ENCODE data around the gene MPEG1.

MPEG1 gene

GRCh38 chr11:59187587-59187986, 25.1 kb downstream of the MPEG1 start:
- no peak for DNase-seq (ENCODE audit: low read depth in 2 of 2)

GRCh38 chr11:59187035-59187434, 25.7 kb downstream of the MPEG1 start:
- no peak for DNase-seq (ENCODE audit: low read depth in 2 of 2)

DNA sequence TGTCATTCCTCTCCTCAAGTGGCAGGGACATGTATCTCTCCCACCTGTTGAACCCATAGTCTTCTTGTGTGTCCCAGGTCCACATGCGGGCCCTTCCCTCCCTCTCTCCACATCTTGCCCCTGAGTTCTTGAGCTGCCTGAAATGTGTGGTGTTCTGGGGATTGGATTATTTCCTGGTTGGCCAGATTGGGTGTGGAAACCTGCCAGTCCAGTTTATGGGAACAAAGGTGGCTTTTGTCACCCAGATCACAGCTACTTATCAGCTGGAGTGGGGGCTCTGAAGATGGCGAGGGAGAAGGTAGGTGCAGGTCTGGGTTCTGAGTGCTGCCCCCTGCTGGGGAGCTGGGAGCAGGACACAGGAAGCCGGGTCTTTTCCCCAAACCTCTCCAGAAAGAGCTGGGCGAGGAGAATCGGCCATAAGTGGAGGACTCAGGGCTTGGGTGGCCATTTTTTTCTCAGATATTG, 26.6 kb downstream of the MPEG1 start:
- peak in 1 of 2 donors; percentile 20 for DNase-seq (ENCODE audit: low read depth in 2 of 2)

DNA sequence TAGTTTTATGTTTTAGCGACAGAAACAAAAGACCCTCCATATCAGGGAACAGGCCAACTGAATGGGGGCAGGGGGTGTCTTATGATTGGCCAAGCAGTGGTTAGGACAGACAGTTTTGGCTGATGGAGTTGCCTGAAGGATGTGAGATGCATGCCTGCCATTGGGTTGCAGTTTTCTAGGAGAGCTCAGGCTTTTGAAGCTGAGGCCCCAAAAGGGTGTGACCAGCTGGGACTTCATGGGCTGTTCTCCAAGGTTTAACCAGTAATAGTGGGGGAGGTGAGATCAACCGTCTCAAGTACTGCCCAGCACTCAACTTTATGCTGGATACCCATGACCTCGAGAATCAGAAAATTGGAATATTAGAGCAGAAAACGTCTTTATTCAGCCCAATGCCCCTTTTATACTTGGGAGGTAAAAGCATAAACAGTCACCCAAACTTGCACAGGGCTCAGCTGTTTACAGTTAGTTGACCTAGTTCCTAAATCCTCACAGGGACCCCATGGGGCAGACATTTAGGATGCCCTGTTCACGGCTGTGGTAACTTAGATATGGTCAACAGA, 27.3 kb downstream of the MPEG1 start:
- DNase-seq (ENCODE audit: low read depth in 2 of 2): no peak

DNA sequence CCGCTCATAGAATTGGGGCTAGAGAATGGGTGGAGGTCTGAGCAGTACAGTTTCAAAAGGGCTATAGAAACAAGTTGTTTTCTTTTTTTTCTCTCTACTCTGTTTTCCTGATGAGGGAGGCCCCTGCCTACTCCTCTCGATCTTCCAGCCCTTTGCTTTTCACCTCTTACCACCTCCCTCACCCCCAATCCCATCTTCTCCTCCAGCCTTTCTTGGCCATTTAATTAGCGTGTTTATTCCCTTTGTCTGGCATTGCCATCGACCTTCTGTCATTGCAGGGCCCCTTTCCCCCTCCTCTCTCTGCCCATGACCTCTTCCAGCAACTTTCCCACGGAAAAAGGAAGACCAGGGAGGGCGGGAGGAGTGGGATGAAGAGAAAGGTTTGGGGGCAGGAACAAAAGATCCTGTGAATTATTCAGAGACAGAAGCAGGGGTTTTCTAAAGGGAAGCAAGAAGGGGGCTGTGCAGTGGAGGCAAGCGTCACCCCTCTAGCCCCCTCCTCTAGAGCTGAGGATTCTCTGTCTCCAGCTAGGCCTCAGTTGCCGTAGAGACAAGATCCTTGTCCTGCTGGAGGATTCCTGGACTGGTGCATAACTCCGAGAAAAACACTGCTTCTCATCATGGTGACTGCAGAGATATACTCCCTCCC, 27.9 kb downstream of the MPEG1 start:
- DNase-seq (ENCODE audit: low read depth in 2 of 2): no peak

DNA sequence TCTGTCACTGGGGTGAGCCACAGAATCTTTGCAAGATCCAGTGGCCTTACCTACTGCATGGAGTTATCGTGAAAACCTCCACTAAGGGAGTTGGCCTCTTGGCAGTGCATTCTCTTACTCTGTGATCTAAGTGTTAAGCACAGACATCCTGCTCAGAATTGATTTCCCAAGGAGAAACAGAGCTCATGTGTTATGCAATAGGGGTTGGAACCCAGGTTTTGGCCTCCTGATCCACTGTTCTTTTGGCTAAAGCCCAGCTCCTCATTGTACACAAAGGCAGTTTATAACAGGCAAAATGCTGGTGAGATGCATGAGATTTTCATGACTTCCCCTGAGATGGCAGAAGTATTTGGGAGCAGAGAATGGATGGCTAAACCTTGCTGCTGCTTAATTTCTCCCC, 29.0 kb downstream of the MPEG1 start:
- DNase-seq (ENCODE audit: low read depth in 2 of 2): no peak

DNA sequence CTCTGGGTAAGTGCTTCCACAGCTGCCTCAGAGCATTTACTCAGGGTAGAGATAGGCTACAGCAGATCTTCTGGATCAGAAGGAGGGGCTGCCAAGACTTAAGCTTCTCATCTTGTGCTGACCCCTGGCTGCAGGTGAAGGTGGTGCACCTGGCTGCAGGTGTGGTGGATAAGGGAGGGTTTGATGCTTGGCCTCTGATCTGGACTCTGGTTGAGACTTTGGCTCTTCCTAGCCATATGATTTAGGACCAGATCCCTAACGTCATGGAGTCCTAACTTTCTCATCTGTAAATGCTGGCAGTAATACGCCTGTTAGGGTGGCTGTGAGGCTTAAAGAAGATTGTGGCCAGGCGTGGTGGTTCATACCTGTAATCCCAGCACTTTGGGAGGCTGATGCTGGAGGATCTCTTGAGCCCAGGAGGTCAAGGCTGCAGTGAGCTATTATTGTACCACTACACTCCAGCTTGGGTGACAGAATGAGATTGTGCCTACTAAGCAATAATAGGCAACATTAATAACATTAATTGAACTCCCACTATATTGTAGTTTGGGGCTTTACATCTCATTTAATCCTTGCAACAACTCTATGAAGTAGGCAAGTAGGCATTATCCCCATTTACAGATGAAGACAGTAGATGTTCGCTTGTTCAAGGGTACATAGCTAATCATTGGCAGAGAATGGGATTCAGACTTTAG, 30.1 kb downstream of the MPEG1 start:
- no peak for DNase-seq (ENCODE audit: low read depth in 2 of 2)

GRCh38 chr11:59181746-59182456, 30.8 kb downstream of the MPEG1 start:
- DNase-seq (ENCODE audit: low read depth in 2 of 2): no peak

DNA sequence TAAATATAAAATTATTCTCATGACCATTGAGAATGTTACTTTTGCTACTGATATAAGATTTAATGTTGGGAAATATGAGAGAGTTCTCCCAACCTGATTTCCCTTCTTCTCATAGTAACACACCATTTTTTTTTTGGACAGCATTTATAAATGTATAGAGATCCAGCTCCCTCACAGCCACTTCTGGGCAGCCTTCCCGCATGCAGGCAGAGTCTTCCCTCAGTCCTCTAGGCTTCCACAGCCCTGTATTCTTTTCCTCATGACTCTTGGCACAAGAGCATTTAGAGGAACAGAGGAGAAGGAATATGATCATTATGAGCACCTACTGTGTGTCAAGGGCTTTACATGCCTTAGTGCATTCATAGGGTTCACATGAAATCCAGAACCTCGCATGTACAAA, 31.8 kb downstream of the MPEG1 start:
- no peak for DNase-seq (ENCODE audit: low read depth in 2 of 2)

DNA sequence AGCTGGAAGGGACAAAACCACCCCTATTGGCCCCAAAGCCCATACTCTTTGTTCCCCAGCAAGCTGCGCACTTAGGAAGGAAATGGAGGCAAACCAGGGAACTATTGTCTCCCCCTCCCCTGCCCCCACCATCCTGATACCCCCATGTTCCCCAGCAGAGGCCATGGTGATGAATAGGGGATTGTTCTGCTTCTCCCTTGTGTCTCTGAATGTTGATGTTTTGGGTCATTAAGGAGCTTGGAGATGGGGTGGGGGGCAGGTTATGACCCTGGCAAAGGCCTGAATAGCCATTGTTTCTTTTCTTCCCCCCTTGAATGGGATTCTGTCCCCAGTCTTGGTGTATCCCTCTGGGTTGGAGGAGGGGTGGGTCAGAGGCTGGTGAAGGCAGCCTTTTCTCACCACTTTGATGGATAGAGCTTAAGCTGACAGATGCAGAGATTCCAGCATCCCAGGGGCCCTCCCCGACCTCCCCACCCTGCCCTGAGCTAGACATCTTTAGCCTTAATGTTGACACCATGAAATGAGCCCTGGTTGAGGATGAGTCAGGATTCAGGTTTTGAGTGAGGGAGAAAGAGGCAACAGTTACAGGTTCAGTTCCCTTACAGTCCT, 32.5 kb downstream of the MPEG1 start:
- no peak for DNase-seq (ENCODE audit: low read depth in 2 of 2)

DNA sequence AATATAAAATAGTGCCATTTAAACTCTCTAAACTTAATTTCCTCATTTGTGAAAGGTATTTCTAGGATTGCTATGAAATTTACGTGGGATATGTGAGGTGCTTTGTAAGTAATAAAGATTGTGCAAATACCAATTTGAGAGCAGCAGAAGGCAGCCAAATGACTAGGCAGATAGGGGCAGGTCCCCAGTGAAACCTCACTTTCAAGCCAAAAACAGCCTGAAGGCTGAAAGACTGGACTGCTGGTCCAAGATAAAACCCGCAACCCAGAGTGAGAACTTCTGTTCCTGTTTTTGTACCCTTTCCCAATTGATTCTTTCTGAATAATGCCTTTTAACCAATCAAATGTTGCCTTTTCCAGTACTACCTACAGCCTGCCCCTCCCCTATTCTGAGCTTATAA, 33.6 kb downstream of the MPEG1 start:
- DNase-seq (ENCODE audit: low read depth in 2 of 2): no peak

DNA sequence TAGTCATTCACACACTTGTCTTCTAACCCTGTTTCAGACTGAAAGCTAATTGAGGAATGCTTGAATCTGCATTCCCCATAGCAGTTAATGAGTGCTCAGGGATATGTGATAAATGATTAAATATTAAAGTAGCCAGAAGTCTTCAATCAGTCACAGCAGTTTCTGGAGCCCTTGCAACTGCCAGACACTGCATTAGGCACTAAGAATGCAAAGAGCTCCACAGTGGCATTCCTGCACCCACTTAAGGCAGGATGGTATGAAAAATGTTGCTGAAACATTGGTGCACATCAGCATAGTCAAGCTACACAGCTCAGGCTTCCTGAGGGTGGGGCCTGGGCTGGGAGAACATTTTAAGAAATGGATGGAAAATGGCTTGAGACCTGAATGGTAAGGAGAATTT, 34.3 kb downstream of the MPEG1 start:
- no peak for DNase-seq (ENCODE audit: low read depth in 2 of 2)

DNA sequence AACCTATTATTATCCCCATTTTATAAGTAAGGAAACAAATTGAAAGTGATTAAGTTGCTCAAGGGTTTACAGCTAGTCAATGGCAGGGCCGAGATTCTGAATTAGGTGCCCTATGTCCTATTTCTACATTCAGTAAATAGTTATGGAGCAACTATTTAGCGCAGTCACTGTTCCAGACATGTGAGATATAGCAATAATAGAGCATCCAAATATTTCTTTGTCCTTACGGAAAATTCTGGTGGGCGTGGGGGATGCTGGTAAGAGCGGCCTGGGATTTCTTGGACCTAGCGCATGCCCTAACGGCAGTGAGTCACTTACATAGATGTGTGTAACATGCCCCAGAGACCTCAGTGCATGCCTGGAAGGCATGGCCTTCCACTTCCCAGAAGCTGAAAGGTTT, 36.4 kb downstream of the MPEG1 start:
- no peak for DNase-seq (ENCODE audit: low read depth in 2 of 2)

- no peak for DNase-seq (ENCODE audit: low read depth in 2 of 2)
Measured at GRCh38 chr11:59175091-59175501, 37.6 kb downstream of the MPEG1 start.

DNA sequence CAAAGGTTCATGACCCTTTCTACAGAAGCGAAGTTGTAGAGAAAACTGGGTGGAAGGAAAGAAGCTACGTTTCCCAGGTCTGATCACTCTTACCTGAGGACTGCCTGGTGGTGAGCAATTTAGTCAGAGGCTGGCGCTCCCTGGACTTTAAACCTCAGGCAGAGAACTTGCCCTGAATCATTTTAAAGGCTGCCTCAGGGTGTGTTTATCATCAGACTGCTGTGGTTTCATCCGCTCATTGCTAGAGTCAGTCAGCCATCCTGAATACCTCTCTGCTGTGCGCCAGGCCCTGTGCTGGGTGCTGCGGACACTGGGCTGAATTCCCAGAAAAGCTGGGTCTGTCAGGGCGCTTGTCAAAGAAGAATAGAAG, 38.1 kb downstream of the MPEG1 start:
- DNase-seq (ENCODE audit: low read depth in 2 of 2): no peak

DNA sequence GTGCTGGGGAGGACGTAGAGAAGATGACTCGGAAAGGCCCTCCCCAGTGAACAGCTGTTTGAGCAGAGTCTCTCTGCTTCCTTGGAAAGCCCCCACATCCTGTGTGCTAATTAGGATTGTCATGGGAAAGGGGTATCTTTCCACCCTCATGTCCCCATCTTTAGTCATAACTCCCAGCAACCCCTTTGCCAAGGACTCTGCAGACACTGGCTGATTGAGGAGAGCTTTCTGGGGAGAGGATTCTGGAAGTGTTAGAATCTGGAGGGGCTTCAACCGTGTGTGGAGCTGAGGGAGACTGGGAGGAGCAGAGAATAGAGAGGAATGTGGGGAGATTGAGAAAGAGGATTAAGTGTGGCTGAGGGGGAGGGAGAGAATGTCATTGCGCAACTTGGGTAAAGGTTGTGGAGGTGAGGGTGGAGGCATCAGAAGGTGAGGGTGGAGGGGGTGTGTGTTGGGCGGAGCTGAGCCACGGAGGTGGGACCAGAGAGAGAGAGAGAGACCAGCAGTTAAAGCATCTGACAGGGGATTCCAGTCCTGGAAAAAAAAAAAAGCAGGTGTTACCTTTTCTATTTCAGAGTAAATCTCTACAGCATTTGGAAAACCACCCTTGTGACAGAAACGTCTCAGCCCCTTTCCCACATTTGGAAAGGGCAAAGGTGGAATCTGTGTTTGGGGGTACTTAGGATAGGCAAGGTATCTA, 38.6 kb downstream of the MPEG1 start:
- no peak for DNase-seq (ENCODE audit: low read depth in 2 of 2)

DNA sequence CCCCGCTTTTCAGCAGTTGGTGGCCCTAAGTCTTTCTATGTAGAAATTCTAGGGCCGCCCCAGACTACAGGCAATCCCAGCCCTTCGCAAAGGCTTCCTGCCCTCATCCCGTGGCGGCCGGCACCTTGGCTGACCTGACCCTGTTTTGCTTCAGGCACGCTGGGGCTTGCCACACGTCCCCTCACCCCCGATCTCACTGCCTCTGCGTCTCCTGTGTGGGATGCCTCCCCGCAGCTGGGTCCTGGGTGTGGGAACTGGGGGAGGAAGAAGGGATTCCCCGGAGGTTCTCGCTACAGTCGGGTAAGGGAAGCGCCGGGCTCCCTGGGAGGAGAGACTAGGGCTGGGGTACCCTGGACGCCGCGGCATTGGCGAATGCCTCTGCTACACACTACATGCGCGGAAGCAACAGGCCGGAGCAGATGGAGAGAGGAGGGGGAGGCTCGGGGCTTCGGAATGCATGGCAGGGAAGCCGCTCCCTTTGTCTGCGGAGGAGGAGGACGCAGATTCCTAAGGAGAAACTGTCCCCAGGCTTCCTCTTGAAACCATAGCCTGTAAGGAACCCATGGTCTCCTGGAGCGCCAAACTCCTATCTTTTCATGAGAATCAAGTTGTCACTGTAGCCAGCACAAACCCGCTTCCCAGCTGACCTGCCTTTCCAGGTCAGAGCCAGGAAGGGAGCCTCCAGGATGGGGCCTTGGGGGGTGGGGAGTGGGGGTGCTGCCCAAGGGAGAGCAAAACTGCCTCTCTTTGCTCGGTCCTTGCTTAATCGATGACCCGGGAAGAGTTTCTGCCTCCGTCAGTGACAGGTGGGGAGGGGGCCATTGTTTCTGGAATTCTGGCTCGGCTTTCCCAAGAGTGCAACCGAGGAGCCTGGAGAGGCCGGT, 39.4 kb downstream of the MPEG1 start:
- DNase-seq (ENCODE audit: low read depth in 2 of 2): peak in 1 of 2 donors; percentile 3

DNA sequence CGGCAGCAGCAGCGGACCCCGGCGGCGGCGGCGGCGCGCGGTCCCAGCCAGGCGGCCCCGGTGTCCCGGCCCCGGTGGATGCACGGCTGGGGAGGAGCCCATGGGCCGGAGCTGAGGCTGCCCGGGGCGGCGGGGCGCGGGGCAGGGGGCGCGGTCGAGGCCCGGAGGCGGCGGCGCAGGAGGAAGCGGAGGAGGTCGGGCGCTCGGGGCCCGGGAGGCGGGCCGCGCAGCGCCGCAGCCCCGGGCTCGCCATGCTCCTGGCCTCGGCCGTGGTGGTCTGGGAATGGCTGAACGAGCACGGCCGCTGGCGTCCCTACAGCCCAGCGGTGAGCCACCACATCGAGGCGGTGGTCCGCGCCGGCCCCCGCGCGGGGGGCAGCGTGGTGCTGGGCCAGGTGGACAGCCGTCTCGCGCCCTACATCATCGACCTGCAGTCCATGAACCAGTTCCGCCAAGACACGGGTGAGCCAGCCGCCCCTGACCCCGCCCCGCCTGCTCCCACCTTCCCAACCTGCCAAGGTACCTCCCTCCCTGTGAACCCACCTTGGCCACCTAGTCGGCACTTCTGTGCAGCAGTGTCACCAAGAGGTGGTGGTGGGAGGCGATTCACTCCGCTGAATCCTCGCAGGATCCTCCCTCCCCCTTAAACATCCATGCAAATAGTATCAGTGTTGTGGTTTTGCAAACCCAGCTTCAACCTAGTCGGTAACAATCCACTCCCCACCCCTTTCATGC, 40.2 kb downstream of the MPEG1 start:
- peak in 1 of 2 donors; percentile 17 for DNase-seq (ENCODE audit: low read depth in 2 of 2)

DNA sequence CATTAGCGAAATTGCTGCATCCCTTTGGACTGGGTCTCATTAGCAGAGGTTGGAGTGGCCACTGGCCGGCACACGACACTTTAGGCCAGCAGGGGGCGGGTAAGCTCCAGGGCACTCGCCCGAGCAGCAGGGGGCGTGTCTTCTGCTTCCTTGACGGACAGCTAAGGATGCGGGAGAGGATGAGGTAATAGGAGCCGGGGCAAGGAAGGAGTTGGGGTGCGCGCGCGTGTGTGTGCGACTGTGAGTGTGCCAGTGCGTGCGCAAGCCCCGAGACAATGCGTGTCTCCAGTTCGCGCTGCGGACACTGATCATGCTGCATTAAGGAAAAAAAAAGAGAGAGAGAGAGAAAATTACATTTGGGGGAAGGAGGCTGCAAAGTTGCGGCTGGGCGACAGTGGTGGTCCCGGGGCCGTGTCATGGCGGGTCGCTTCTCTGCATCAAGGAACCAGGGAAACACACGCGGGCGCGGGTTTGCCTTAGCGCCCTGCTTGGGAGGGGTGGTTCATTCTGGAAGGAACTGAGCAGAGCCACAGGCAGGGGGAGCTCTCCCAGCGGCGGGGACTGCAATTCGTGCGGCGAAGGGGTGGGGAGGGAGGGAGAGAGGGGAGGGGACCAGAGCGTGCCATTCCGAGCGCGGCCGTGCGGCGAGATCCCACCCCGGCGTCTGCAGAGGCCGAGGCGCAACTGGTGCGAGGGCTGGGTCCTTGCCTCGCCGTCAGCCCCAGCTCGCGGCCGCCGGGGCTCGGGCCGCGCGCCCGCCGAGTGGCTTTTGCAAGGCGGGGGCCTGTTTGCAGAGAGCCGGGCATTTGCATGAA, 41.0 kb downstream of the MPEG1 start, which contains the start of gene DTX4:
DTX4 (plus strand) TSS at position 625 of the 815 bp plus-strand sequence. CDS start 464 bp downstream, outside the sequence.
- peak; percentile 76 to 79 for DNase-seq (ENCODE audit: low read depth in 2 of 2)

Data from stimulated activated CD8-positive, alpha-beta memory T cell treated with anti-CD3 and anti-CD28 coated beads, Interleukin-7, amount 100 ng/mL, for 4 hours (primary cell).